ENCODE results near the gene PHACTR2.
"Not testable (repeated sequence)": the region's sequence is repeated elsewhere in the genome, so short reads cannot be mapped to it uniquely, and the experiment has no call there.

The PHACTR2 gene

GRCh38 chr6:143772116-143773086 is 94.6 kb downstream of the PHACTR2 start:
- H3K27me3 Mint-ChIP-seq (ENCODE audit: low read depth): no peaks in the 10 kb centered on the region
- peaks cover 2% of the 10 kb centered on the region for H3K4me1 Mint-ChIP-seq (ENCODE audit: low read depth)
- no peak overlapping the region for H3K27ac Mint-ChIP-seq
- H3K36me3 Mint-ChIP-seq (ENCODE audit: low read depth): peaks cover 23% of the 10 kb centered on the region
- H3K4me3 Mint-ChIP-seq: no peak overlapping the region
- no peaks in the 10 kb centered on the region for H3K9me3 Mint-ChIP-seq

GRCh38 chr6:143773506-143774150 is 95.9 kb downstream of the PHACTR2 start:
- no peaks in the 10 kb centered on the region for H3K9me3 Mint-ChIP-seq
- no peak overlapping the region for H3K4me3 Mint-ChIP-seq
- peaks cover 23% of the 10 kb centered on the region for H3K36me3 Mint-ChIP-seq (ENCODE audit: low read depth)
- no peak overlapping the region for H3K27ac Mint-ChIP-seq
- H3K4me1 Mint-ChIP-seq (ENCODE audit: low read depth): peaks cover 3% of the 10 kb centered on the region
- no peaks in the 10 kb centered on the region for H3K27me3 Mint-ChIP-seq (ENCODE audit: low read depth)

GRCh38 chr6:143774347-143774746 is 96.6 kb downstream of the PHACTR2 start:
- no peaks in the 10 kb centered on the region for H3K27me3 Mint-ChIP-seq (ENCODE audit: low read depth)

GRCh38 chr6:143775336-143775735 is 97.6 kb downstream of the PHACTR2 start:
- no peak overlapping the region for H3K4me3 Mint-ChIP-seq
- no peak overlapping the region for H3K27ac Mint-ChIP-seq
- H3K36me3 Mint-ChIP-seq (ENCODE audit: low read depth): peaks cover 19% of the 10 kb centered on the region
- H3K9me3 Mint-ChIP-seq: no peaks in the 10 kb centered on the region
- H3K4me1 Mint-ChIP-seq (ENCODE audit: low read depth): peaks cover 1% of the 10 kb centered on the region
- H3K27me3 Mint-ChIP-seq (ENCODE audit: low read depth): no peaks in the 10 kb centered on the region

More at GRCh38 chr6:143774347-143774746, 96.6 kb downstream of the PHACTR2 start:
- H3K9me3 Mint-ChIP-seq: no peaks in the 10 kb centered on the region
- H3K4me3 Mint-ChIP-seq: no peak overlapping the region
- peaks cover 3% of the 10 kb centered on the region for H3K4me1 Mint-ChIP-seq (ENCODE audit: low read depth)
- H3K36me3 Mint-ChIP-seq (ENCODE audit: low read depth): peaks cover 23% of the 10 kb centered on the region
- H3K27ac Mint-ChIP-seq: no peak overlapping the region

GRCh38 chr6:143778926-143779325 is 101.2 kb downstream of the PHACTR2 start:
- Mint-ChIP-seq H3K4me3 (no peak overlapping the region), H3K36me3 (ENCODE audit: low read depth) (peaks cover 15% of the 10 kb centered on the region), H3K9me3 (no peaks in the 10 kb centered on the region), H3K27ac (no peak overlapping the region), H3K4me1 (ENCODE audit: low read depth) (peaks cover 1% of the 10 kb centered on the region), H3K27me3 (ENCODE audit: low read depth) (no peaks in the 10 kb centered on the region)

- no peak overlapping the region for H3K4me3 Mint-ChIP-seq
- H3K4me1 Mint-ChIP-seq (ENCODE audit: low read depth): peaks cover 1% of the 10 kb centered on the region
- peaks cover 39% of the 10 kb centered on the region for H3K36me3 Mint-ChIP-seq (ENCODE audit: low read depth)
- H3K27ac Mint-ChIP-seq: no peak overlapping the region
- H3K9me3 Mint-ChIP-seq: peaks cover 25% of the 10 kb centered on the region
- H3K27me3 Mint-ChIP-seq (ENCODE audit: low read depth): no peaks in the 10 kb centered on the region
These were observed 104.7 kb downstream of the PHACTR2 start for GRCh38 chr6:143782481-143782880.

- no peak overlapping the region for H3K4me3 Mint-ChIP-seq
- peaks cover 39% of the 10 kb centered on the region for H3K36me3 Mint-ChIP-seq (ENCODE audit: low read depth)
- no peak overlapping the region for H3K27ac Mint-ChIP-seq
- H3K27me3 Mint-ChIP-seq (ENCODE audit: low read depth): no peaks in the 10 kb centered on the region
- H3K9me3 Mint-ChIP-seq: peaks cover 26% of the 10 kb centered on the region
- peaks cover 1% of the 10 kb centered on the region for H3K4me1 Mint-ChIP-seq (ENCODE audit: low read depth)
These were observed 105.3 kb downstream of the PHACTR2 start for GRCh38 chr6:143783077-143783476.

- no peak overlapping the region for H3K4me3 Mint-ChIP-seq
- peaks cover 47% of the 10 kb centered on the region for H3K36me3 Mint-ChIP-seq (ENCODE audit: low read depth)
- H3K27ac Mint-ChIP-seq: no peak overlapping the region
- H3K4me1 Mint-ChIP-seq (ENCODE audit: low read depth): no peaks in the 10 kb centered on the region
- H3K9me3 Mint-ChIP-seq: peaks cover 26% of the 10 kb centered on the region
- no peaks in the 10 kb centered on the region for H3K27me3 Mint-ChIP-seq (ENCODE audit: low read depth)
These were observed 106.6 kb downstream of the PHACTR2 start for GRCh38 chr6:143784316-143784715.

GRCh38 chr6:143786371-143786770 is 108.6 kb downstream of the PHACTR2 start:
- not testable (repeated sequence) for H3K27ac Mint-ChIP-seq; H3K27me3 Mint-ChIP-seq (ENCODE audit: low read depth); H3K4me3 Mint-ChIP-seq; H3K4me1 Mint-ChIP-seq (ENCODE audit: low read depth)
- H3K36me3 Mint-ChIP-seq (ENCODE audit: low read depth): peaks cover 61% of the 10 kb centered on the region
- peaks cover 36% of the 10 kb centered on the region for H3K9me3 Mint-ChIP-seq

GRCh38 chr6:143792402-143793279 is 114.9 kb downstream of the PHACTR2 start:
- no peak overlapping the region for H3K4me3 Mint-ChIP-seq
- H3K9me3 Mint-ChIP-seq: peaks cover 24% of the 10 kb centered on the region
- H3K4me1 Mint-ChIP-seq (ENCODE audit: low read depth): no peaks in the 10 kb centered on the region
- H3K36me3 Mint-ChIP-seq (ENCODE audit: low read depth): peaks cover 59% of the 10 kb centered on the region
- no peaks in the 10 kb centered on the region for H3K27me3 Mint-ChIP-seq (ENCODE audit: low read depth)
- no peak overlapping the region for H3K27ac Mint-ChIP-seq

- Mint-ChIP-seq H3K36me3 (ENCODE audit: low read depth) (peaks cover 65% of the 10 kb centered on the region), H3K27me3 (ENCODE audit: low read depth) (no peaks in the 10 kb centered on the region), H3K27ac (no peak overlapping the region), H3K4me3 (no peak overlapping the region), H3K9me3 (peaks cover 30% of the 10 kb centered on the region), H3K4me1 (ENCODE audit: low read depth) (no peaks in the 10 kb centered on the region)
These were observed 115.5 kb downstream of the PHACTR2 start for GRCh38 chr6:143793280-143793619.

GRCh38 chr6:143796551-143796950 is 118.8 kb downstream of the PHACTR2 start:
- H3K27ac Mint-ChIP-seq; H3K27me3 Mint-ChIP-seq (ENCODE audit: low read depth); H3K4me3 Mint-ChIP-seq; H3K4me1 Mint-ChIP-seq (ENCODE audit: low read depth): not testable (repeated sequence)
- Mint-ChIP-seq H3K9me3 (peaks cover 38% of the 10 kb centered on the region), H3K36me3 (ENCODE audit: low read depth) (peaks cover 59% of the 10 kb centered on the region)

- H3K4me3 Mint-ChIP-seq; H3K4me1 Mint-ChIP-seq (ENCODE audit: low read depth); H3K27ac Mint-ChIP-seq; H3K27me3 Mint-ChIP-seq (ENCODE audit: low read depth): not testable (repeated sequence)
- Mint-ChIP-seq H3K9me3 (peaks cover 28% of the 10 kb centered on the region), H3K36me3 (ENCODE audit: low read depth) (peaks cover 53% of the 10 kb centered on the region)
These were observed 120.7 kb downstream of the PHACTR2 start for GRCh38 chr6:143798487-143798886.

GRCh38 chr6:143802833-143803565 is 125.2 kb downstream of the PHACTR2 start:
- Mint-ChIP-seq H3K4me3 (no peak overlapping the region), H3K36me3 (ENCODE audit: low read depth) (peaks cover 50% of the 10 kb centered on the region), H3K4me1 (ENCODE audit: low read depth) (peaks cover 37% of the 10 kb centered on the region), H3K9me3 (peaks cover 20% of the 10 kb centered on the region), H3K27ac (no peak overlapping the region), H3K27me3 (ENCODE audit: low read depth) (no peaks in the 10 kb centered on the region)

Data from T-helper 1 cell treated with Interleukin-12 subunit alpha and Interleukin-12 subunit beta and Interleukin-4 antibody, amounts not matched to agents 30 μg/mL and 1 μg/mL, for 36 hours (primary cell).